Measurements from ENCODE around the gene SLC39A10. TPM values are rescaled to one million over a fixed set of nuclear protein-coding genes. Genes with fewer than 3 reads are reported as not detected.

The SLC39A10 gene
- polyA plus RNA-seq, 1 of the 3 experiments (the other 2 are of a cell fraction), result 12.3 TPM

DNA sequence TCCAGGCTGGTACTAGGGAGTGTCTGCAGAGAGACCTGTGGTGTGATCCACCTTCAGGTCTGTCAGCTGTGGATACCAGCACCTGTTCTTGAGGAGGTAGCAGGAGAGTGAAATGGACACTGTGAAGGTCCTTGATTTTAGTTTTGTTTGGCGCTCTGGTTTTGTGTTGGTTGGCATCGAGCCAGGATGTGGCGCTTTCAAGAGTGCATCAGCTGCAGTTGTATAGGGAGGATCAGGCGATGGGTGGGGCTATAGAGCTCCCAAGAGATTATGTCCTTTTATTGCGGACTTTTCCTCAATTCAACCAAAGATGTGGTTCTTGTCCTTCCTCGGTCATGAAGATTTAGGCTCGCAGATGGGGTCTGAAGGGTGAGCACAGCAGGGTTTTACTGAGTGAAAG, 37.5 kb downstream of the SLC39A10 start (continued):
- TF ChIP-seq, protein P1, sequence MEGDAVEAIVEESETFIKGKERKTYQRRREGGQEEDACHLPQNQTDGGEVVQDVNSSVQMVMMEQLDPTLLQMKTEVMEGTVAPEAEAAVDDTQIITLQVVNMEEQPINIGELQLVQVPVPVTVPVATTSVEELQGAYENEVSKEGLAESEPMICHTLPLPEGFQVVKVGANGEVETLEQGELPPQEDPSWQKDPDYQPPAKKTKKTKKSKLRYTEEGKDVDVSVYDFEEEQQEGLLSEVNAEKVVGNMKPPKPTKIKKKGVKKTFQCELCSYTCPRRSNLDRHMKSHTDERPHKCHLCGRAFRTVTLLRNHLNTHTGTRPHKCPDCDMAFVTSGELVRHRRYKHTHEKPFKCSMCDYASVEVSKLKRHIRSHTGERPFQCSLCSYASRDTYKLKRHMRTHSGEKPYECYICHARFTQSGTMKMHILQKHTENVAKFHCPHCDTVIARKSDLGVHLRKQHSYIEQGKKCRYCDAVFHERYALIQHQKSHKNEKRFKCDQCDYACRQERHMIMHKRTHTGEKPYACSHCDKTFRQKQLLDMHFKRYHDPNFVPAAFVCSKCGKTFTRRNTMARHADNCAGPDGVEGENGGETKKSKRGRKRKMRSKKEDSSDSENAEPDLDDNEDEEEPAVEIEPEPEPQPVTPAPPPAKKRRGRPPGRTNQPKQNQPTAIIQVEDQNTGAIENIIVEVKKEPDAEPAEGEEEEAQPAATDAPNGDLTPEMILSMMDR (IDR thresholded peaks at IDR 0.05), result no peak
- no peak for TF ChIP-seq YY1 (IDR thresholded peaks at IDR 0.05; ENCODE audit: low read depth)
- no peak for TF ChIP-seq GABPA (IDR thresholded peaks at IDR 0.05; ENCODE audit: low read depth)
- TF ChIP-seq, protein P2, sequence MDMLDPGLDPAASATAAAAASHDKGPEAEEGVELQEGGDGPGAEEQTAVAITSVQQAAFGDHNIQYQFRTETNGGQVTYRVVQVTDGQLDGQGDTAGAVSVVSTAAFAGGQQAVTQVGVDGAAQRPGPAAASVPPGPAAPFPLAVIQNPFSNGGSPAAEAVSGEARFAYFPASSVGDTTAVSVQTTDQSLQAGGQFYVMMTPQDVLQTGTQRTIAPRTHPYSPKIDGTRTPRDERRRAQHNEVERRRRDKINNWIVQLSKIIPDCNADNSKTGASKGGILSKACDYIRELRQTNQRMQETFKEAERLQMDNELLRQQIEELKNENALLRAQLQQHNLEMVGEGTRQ (IDR thresholded peaks at IDR 0.05; ENCODE audit: borderline replicate concordance, low read depth, low read length), result no peak
- no peak for TF ChIP-seq GATA2 (CRISPR knock-in tag; IDR thresholded peaks at IDR 0.05)
- TF ChIP-seq, protein P3, sequence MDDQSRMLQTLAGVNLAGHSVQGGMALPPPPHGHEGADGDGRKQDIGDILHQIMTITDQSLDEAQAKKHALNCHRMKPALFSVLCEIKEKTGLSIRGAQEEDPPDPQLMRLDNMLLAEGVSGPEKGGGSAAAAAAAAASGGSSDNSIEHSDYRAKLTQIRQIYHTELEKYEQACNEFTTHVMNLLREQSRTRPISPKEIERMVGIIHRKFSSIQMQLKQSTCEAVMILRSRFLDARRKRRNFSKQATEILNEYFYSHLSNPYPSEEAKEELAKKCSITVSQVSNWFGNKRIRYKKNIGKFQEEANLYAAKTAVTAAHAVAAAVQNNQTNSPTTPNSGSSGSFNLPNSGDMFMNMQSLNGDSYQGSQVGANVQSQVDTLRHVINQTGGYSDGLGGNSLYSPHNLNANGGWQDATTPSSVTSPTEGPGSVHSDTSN (IDR thresholded peaks at IDR 0.05), result no peak
- TF ChIP-seq RXRA (IDR thresholded peaks at IDR 0.05; ENCODE audit: borderline replicate concordance, low read depth), result no peak

DNA sequence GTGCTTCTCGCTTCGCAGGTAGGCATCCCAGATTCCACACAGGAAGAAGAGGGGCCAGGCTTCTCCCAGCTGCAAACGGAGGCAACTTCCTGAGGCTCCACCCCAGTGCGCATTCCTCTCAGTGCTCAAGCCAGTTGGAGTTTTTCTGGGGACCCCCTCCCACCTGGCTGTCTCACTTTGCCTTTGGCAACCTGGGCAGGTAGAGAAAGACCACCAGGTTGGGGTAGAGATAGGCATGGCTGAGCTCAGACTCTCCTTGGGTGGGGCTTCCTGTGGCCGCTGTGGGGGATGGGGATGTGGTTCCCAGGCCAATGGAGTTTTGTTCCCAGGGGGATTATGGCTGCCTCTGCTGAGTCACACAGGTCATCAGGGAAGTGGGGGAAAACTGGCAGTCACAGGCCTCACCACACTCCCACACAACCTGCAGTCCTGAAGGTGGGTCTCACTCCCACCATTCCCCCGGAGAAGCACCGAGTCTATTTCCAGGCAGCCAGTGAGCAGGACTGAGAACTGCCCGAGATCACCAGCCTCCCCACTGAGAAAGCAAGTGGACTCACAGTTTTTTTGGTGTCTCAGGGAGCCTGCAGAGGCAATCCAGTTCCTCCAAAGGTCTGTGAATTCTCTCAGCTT, 38.1 kb downstream of the SLC39A10 start:
- no peak overlapping the region for H3K4me3 ChIP-seq (ENCODE audit: low read depth in 2 of 2, low read length in 1 of 2)
- H3K4me2 ChIP-seq, result no peak overlapping the region
- no peak overlapping the region for H2AFZ ChIP-seq (ENCODE audit: low read depth)
- H4K20me1 ChIP-seq (ENCODE audit: insufficient read depth), result no peaks in the 10 kb centered on the region
- no peak overlapping the region for H3K27ac ChIP-seq (ENCODE audit: low read depth in 2 of 2, low read length in 1 of 2)
- H3K27me3 ChIP-seq (ENCODE audit: insufficient read depth), result no peaks in the 10 kb centered on the region
- CTCF ChIA-PET, result no interaction called here
- peaks cover 37% of the 10 kb centered on the region for H3K79me2 ChIP-seq (ENCODE audit: insufficient read depth)
- no peaks in the 10 kb centered on the region for H3F3A ChIP-seq (replicated peaks; ENCODE audit: insufficient read depth)
- DNase-seq, result no peak
- no peak overlapping the region for H3K9ac ChIP-seq
- TF ChIP-seq RAD21 (IDR thresholded peaks at IDR 0.05; ENCODE audit: low read length), result no peak
- no peak for TF ChIP-seq SIN3A (IDR thresholded peaks at IDR 0.05; ENCODE audit: borderline replicate concordance, low read depth, low read length)
- no peak for TF ChIP-seq TEAD4 (IDR thresholded peaks at IDR 0.05; ENCODE audit: borderline replicate concordance, insufficient read depth)
- no peak for TF ChIP-seq MEF2A (IDR thresholded peaks at IDR 0.05; ENCODE audit: borderline replicate concordance, low read depth)
- TF ChIP-seq MXI1 (IDR thresholded peaks at IDR 0.05; ENCODE audit: low read depth, low read length), result no peak
- no peak for TF ChIP-seq JUND (IDR thresholded peaks at IDR 0.05)
- no peak for TF ChIP-seq ELF1 (IDR thresholded peaks at IDR 0.05)
- TF ChIP-seq EZH2phosphoT487 (IDR thresholded peaks at IDR 0.05; ENCODE audit: borderline replicate concordance, low read depth), result no peak
- TF ChIP-seq SMC3 (IDR thresholded peaks at IDR 0.05; ENCODE audit: low read depth, low read length), result no peak
- TF ChIP-seq, protein P1 (IDR thresholded peaks at IDR 0.05), result no peak
- TF ChIP-seq, protein P3 (IDR thresholded peaks at IDR 0.05), result no peak
- no peak for TF ChIP-seq CHD2 (IDR thresholded peaks at IDR 0.05; ENCODE audit: low read length, partially characterized antibody)
- TF ChIP-seq GABPA (IDR thresholded peaks at IDR 0.05; ENCODE audit: low read depth), result no peak
- TF ChIP-seq NFIC (IDR thresholded peaks at IDR 0.05; ENCODE audit: borderline replicate concordance), result no peak
- TF ChIP-seq EP300 (IDR thresholded peaks at IDR 0.05; ENCODE audit: borderline replicate concordance in 1 of 2, low read depth in 1 of 2, low read length in 1 of 2), result no peak
- TF ChIP-seq TAF1 (IDR thresholded peaks at IDR 0.05; ENCODE audit: borderline replicate concordance, low read depth, low read length), result no peak
- peaks cover 16% of the 10 kb centered on the region for H3K9me3 ChIP-seq
- WGBS (ENCODE audit: low lambda C conversion rate), result 82% methylated on average over 7 of the region's 8 CpGs
- H3K9me2 ChIP-seq, result 0 out of 2 replicates have a peak, but pooled peaks cover 4% of the 10 kb centered on the region
- peaks cover 0 to 24% of the 10 kb centered on the region in 2 experiments for H3K36me3 ChIP-seq (replicated peaks in 1 of 2; ENCODE audit: control insufficient read depth in 1 of 2, insufficient read depth in 2 of 2, low read length in 1 of 2)
- POLR2A ChIA-PET, result no interaction called here
- no peaks in the 10 kb centered on the region for H3K4me1 ChIP-seq (ENCODE audit: control insufficient read depth in 1 of 2, insufficient read depth in 2 of 2, low read depth in 1 of 2, low read length in 1 of 2)
